HepG2 (cell line): Measurements from ENCODE around the gene THSD8. TPM values are rescaled to one million over a fixed set of nuclear protein-coding genes. Genes with fewer than 3 reads are reported as not detected.

Experiments used
- CENPX ChIP-seq: sonication (generic); formaldehyde crosslinking; IDR thresholded peaks from 2 replicates; pipeline ENCODE4 v1.9.0; 2021; ENCODE audit warnings: mild to moderate bottlenecking, missing genetic modification reagents, moderate library complexity
- CERS6 ChIP-seq: sonication (generic); formaldehyde crosslinking; IDR thresholded peaks from 2 replicates; pipeline ENCODE4 v1.5.0; 2020; ENCODE audit warnings: missing genetic modification reagents
- CTCF ChIP-seq: sonication (generic); formaldehyde crosslinking; IDR thresholded peaks from 2 replicates; pipeline ENCODE4 v1.5.0; 2020; ENCODE audit warnings: mild to moderate bottlenecking, missing genetic modification reagents, moderate library complexity
- ELF3 ChIP-seq: IDR thresholded peaks from 2 replicates; pipeline ENCODE4 v1.6.1; 2016; ENCODE audit warnings: missing genetic modification reagents, missing compliant biosample characterization
- GABPB1 ChIP-seq: IDR thresholded peaks from 2 replicates; pipeline ENCODE4 v1.6.1; 2016; ENCODE audit warnings: mild to moderate bottlenecking, missing genetic modification reagents, moderate library complexity, missing compliant biosample characterization
- GMEB1 ChIP-seq: sonication (generic); formaldehyde crosslinking; IDR thresholded peaks from 2 replicates; pipeline ENCODE4 v1.5.1; 2020; ENCODE audit warnings: missing genetic modification reagents, mild to moderate bottlenecking, borderline replicate concordance
- KDM5B ChIP-seq: sonication (generic); formaldehyde crosslinking; IDR thresholded peaks from 2 replicates; pipeline ENCODE4 v1.4.0; 2020; ENCODE audit warnings: missing genetic modification reagents, mild to moderate bottlenecking, borderline replicate concordance
- MAZ ChIP-seq, 2 experiments: sonication (generic) in 1 of 2; formaldehyde crosslinking in 1 of 2; IDR thresholded peaks; 2 replicates each; pipeline versions ENCODE4 v1.5.0 to v1.6.1; 2012 to 2020; ENCODE audit warnings: low read depth in 2 of 2, mild to moderate bottlenecking in 2 of 2, borderline replicate concordance in 1 of 2, improper control_type of control experiment in 1 of 2, low read length in 1 of 2, missing genetic modification reagents in 1 of 2, moderate library complexity in 1 of 2
- MXI1 ChIP-seq: IDR thresholded peaks from 3 replicates; pipeline ENCODE4 v1.6.1; 2012; ENCODE audit warnings: low read depth, low read length, inconsistent platforms, borderline replicate concordance
- SRSF1 ChIP-seq: fragments of 200-400 bp; formaldehyde crosslinking; optimal IDR thresholded peaks from 2 replicates; pipeline ENCODE3; 2017; ENCODE audit warnings: mild to moderate bottlenecking, low read depth, low read length, moderate library complexity
- TBX2 ChIP-seq: sonication (generic); formaldehyde crosslinking; IDR thresholded peaks from 2 replicates; pipeline ENCODE4 v1.5.0; 2020; ENCODE audit warnings: missing genetic modification reagents, mild to moderate bottlenecking, borderline replicate concordance
- YY1 ChIP-seq: IDR thresholded peaks from 2 replicates; pipeline ENCODE4 v1.6.1; 2011; ENCODE audit warnings: low read length, low read depth, moderate library complexity, mild to moderate bottlenecking; ENCODE audit not compliant: insufficient read depth, insufficient replicate concordance
- ZBTB20 ChIP-seq: sonication (generic); formaldehyde crosslinking; IDR thresholded peaks from 2 replicates; pipeline ENCODE4 v1.8.1; 2023; ENCODE audit warnings: missing genetic modification reagents, low read depth, mild to moderate bottlenecking, borderline replicate concordance
- ZNF263 ChIP-seq: sonication (generic); formaldehyde crosslinking; IDR thresholded peaks from 2 replicates; pipeline ENCODE4 v1.4.0; 2020; ENCODE audit warnings: missing genetic modification reagents
- ZNF777 ChIP-seq: sonication (generic); formaldehyde crosslinking; IDR thresholded peaks from 2 replicates; pipeline ENCODE4 v1.4.0; 2020; ENCODE audit warnings: missing genetic modification reagents
- polyA plus RNA-seq, 8 experiments: library from polyadenylated mRNA; depleted of rRNA in 3 of 8; stranded (reverse) in 7 of 8; unstranded in 1 of 8; fragments of >200 nt; fragmentation: Illumina TruSeq in 4 of 8; extraction: Trizol in 4 of 8; gene quantifications; 2 replicates each; pipeline versions ENCODE4 v1.2.1 to v1.2.3, GENCODE V29; 2011 to 2016; ENCODE audit warnings: low read depth in 4 of 8, missing spikeins in 1 of 8, mixed read lengths in 1 of 8; ENCODE audit not compliant: insufficient read depth in 1 of 8
- total RNA-seq, 5 experiments: library from RNA; depleted of rRNA; stranded (reverse); fragments of >200 nt; fragmentation: Illumina TruSeq; extraction: Trizol; gene quantifications; 2 replicates each; pipeline ENCODE4 v1.2.3, GENCODE V29; 2016; ENCODE audit warnings: low read depth in 1 of 5
- TF ChIP-seq, protein P1 (sequence below): sonication (generic); formaldehyde crosslinking; IDR thresholded peaks from 2 replicates; pipeline ENCODE4 v1.5.1; 2020; ENCODE audit warnings: mild to moderate bottlenecking, missing genetic modification reagents, moderate library complexity
- TF ChIP-seq, protein P2 (sequence below): sonication (generic); formaldehyde crosslinking; IDR thresholded peaks from 2 replicates; pipeline ENCODE4 v1.5.0; 2020; ENCODE audit warnings: missing genetic modification reagents

Gene THSD8
- total and polyA plus RNA-seq, 2 of the 13 experiments (the other 11 are each of a cell fraction or from before 2014, with no cell fraction given), result 4.8 to 14.9 TPM

DNA sequence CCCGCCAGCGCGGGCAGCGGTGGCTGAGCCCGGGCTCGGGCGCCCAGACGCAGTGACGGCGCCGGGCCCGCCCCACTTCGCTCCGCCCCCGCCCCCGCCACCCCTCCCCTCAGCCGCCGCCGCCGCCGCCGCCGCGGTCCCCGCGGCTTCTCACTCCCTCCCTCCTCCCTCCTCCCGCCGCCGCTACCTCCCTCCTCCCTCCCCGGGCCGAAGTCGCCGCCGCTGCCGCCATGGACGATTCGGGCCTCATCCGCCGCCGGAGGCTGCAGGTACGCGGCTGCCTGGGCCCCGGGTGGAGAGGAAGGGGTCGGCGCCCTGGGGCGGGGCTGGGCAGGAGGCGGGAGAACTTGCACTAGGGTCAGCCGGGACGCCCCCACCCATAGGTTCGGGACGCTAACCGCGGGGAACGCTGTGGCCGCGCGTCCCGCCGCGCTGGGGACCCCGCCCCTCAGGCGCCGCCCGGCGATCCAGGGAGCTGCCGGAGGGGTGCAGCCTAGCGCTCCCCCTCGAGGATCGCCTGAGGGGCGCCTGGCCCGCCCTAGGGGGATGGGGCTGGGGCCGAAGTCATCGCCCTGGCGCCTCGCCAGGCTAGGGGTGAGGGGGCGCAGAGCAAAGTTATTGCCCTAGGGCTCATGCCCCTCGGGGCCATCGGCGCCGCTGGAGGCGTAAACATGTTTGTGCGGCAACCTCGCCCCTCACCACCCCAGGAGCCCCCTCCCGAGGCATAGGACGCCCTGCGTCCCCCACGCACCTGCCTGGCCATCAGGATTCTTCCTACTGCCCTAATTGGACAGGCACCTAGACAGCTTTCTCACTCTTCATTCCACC lies 32.1 kb downstream of the THSD8 start (continued):
- TF ChIP-seq MAZ (IDR thresholded peaks at IDR 0.05; ENCODE audit: borderline replicate concordance, low read depth, low read length) (no peak), MAZ (CRISPR knock-in tag; IDR thresholded peaks at IDR 0.05; ENCODE audit: low read depth) (0 out of 2 replicates have a peak, but pooled peaks have one; percentile 71), SRSF1 (peak; percentile 36), CTCF (CRISPR knock-in tag) (peak; percentile 20; the same call in 1 of the 2 replicates), ZNF263 (CRISPR knock-in tag) (peak; percentile 80), MXI1 (no peak), GMEB1 (CRISPR knock-in tag) (0 out of 2 replicates have a peak, but pooled peaks have one; percentile 12), CENPX (CRISPR knock-in tag) (no peak), CERS6 (CRISPR knock-in tag) (no peak), KDM5B (CRISPR knock-in tag) (0 out of 2 replicates have a peak, but pooled peaks have one; percentile 38), GABPB1 (CRISPR knock-in tag) (peak; percentile 35; the same call in 1 of the 2 replicates), ELF3 (CRISPR knock-in tag) (no peak), ZBTB20 (CRISPR knock-in tag) (no peak), YY1 (peak; percentile 13), ZNF777 (peak; percentile 79), TBX2 (CRISPR knock-in tag) (0 out of 2 replicates have a peak, but pooled peaks have one; percentile 17)
- TF ChIP-seq, protein P1, sequence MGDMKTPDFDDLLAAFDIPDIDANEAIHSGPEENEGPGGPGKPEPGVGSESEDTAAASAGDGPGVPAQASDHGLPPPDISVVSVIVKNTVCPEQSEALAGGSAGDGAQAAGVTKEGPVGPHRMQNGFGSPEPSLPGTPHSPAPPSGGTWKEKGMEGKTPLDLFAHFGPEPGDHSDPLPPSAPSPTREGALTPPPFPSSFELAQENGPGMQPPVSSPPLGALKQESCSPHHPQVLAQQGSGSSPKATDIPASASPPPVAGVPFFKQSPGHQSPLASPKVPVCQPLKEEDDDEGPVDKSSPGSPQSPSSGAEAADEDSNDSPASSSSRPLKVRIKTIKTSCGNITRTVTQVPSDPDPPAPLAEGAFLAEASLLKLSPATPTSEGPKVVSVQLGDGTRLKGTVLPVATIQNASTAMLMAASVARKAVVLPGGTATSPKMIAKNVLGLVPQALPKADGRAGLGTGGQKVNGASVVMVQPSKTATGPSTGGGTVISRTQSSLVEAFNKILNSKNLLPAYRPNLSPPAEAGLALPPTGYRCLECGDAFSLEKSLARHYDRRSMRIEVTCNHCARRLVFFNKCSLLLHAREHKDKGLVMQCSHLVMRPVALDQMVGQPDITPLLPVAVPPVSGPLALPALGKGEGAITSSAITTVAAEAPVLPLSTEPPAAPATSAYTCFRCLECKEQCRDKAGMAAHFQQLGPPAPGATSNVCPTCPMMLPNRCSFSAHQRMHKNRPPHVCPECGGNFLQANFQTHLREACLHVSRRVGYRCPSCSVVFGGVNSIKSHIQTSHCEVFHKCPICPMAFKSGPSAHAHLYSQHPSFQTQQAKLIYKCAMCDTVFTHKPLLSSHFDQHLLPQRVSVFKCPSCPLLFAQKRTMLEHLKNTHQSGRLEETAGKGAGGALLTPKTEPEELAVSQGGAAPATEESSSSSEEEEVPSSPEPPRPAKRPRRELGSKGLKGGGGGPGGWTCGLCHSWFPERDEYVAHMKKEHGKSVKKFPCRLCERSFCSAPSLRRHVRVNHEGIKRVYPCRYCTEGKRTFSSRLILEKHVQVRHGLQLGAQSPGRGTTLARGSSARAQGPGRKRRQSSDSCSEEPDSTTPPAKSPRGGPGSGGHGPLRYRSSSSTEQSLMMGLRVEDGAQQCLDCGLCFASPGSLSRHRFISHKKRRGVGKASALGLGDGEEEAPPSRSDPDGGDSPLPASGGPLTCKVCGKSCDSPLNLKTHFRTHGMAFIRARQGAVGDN (CRISPR knock-in tag), result peak; percentile 51
- TF ChIP-seq, protein P2, sequence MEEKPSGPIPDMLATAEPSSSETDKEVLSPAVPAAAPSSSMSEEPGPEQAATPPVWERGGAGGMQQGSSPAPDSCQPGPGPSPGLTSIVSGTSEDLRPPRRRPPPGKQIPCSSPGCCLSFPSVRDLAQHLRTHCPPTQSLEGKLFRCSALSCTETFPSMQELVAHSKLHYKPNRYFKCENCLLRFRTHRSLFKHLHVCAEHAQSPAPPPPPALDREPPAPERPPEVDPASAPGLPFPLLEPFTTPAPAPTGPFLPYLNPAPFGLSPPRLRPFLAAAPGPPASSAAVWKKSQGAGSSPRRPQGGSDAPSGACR (CRISPR knock-in tag), result no peak
